SK-N-SH (cell line): ENCODE measurements around the gene ANKMY1. TPM values are rescaled to one million over a fixed set of nuclear protein-coding genes. Genes with fewer than 3 reads are reported as not detected.

Experiments
- CTCF ChIA-PET: fragments of 300-600, 350-600 bp; formaldehyde crosslinking; extraction: SDS; loops from one replicate; lab custom pipeline; 2021; lab: Yijun Ruan, JAX
- POLR2A ChIA-PET: fragments of 350-600 bp; sonication (Branson Sonifier 250); formaldehyde crosslinking; extraction: SDS; loops from one replicate; lab custom pipeline; 2020; ENCODE audit warnings: antibody characterized with exemption, inconsistent platforms; lab: Yijun Ruan, JAX
- DNase-seq: peaks from one replicate; pipeline ENCODE4 v3.0.0; 2012
- H2AFZ ChIP-seq: fragments of 200-600 bp; sonication (generic); 2 replicates; pipeline ENCODE4 v1.8.1; 2016; ENCODE audit warnings: antibody characterized with exemption, mild to moderate bottlenecking, low read depth
- H3F3A ChIP-seq: fragments of 200-600 bp; sonication (generic); replicated peaks from 2 replicates; pipeline ENCODE3; 2016; ENCODE audit warnings: antibody characterized with exemption, mild to moderate bottlenecking; ENCODE audit not compliant: insufficient read depth
- H3K27ac ChIP-seq, 2 experiments: fragments of 200-500 bp in 1 of 2; fragments of 200-600 bp in 1 of 2; sonication (Bioruptor generic) in 1 of 2; sonication (generic), shearing (Covaris generic) in 1 of 2; 2 replicates each; pipeline versions ENCODE4 v1.5.1 to v1.6.1; 2014 to 2016; ENCODE audit warnings: low read depth in 2 of 2, inconsistent platforms in 1 of 2, low read length in 1 of 2, mild to moderate bottlenecking in 1 of 2, mixed read lengths in 1 of 2
- H3K27me3 ChIP-seq: fragments of 200-600 bp; sonication (generic), shearing (Covaris generic); 2 replicates; pipeline ENCODE4 v1.6.1; 2016; ENCODE audit warnings: mixed run types; ENCODE audit not compliant: insufficient read depth
- H3K36me3 ChIP-seq, 2 experiments: fragments of 200-500 bp in 1 of 2; fragments of 200-600 bp in 1 of 2; sonication (Bioruptor generic) in 1 of 2; sonication (generic) in 1 of 2; replicated peaks in 1 of 2; 2 replicates each; pipeline versions ENCODE3 to v1.5.1; 2014 to 2016; ENCODE audit warnings: low read length in 1 of 2, mild to moderate bottlenecking in 1 of 2; ENCODE audit not compliant: insufficient read depth in 2 of 2, control insufficient read depth in 1 of 2
- H3K4me1 ChIP-seq, 2 experiments: fragments of 200-500 bp in 1 of 2; fragments of 200-600 bp in 1 of 2; sonication (Bioruptor generic) in 1 of 2; sonication (generic), shearing (Covaris generic) in 1 of 2; 2 replicates each; pipeline versions ENCODE4 v1.5.1 to v1.6.1; 2014 to 2016; ENCODE audit warnings: low read depth in 1 of 2, low read length in 1 of 2, mixed run types in 1 of 2; ENCODE audit not compliant: insufficient read depth in 2 of 2, control insufficient read depth in 1 of 2
- H3K4me2 ChIP-seq: fragments of 200-600 bp; sonication (generic), shearing (Covaris generic); 2 replicates; pipeline ENCODE4 v1.6.1; 2017; ENCODE audit warnings: mixed run types
- H3K4me3 ChIP-seq, 2 experiments: fragments of 200-500 bp in 1 of 2; fragments of 200-600 bp in 1 of 2; sonication (Bioruptor generic) in 1 of 2; sonication (generic), shearing (Covaris generic) in 1 of 2; 2 replicates each; pipeline versions ENCODE4 v1.5.1 to v1.8.1; 2014 to 2016; ENCODE audit warnings: low read depth in 2 of 2, inconsistent platforms in 1 of 2, low read length in 1 of 2, mild to moderate bottlenecking in 1 of 2, mixed read lengths in 1 of 2, moderate library complexity in 1 of 2
- H3K79me2 ChIP-seq: fragments of 200-600 bp; sonication (generic); 2 replicates; pipeline ENCODE4 v1.8.1; 2017; ENCODE audit warnings: mild to moderate bottlenecking; ENCODE audit not compliant: insufficient read depth
- H3K9ac ChIP-seq: fragments of 200-600 bp; sonication (generic); 2 replicates; pipeline ENCODE4 v1.6.1; 2017; ENCODE audit warnings: mixed run types
- H3K9me2 ChIP-seq: fragments of 200-600 bp; sonication (generic); 2 replicates; pipeline ENCODE4 v1.6.1; 2017; ENCODE audit warnings: mixed run types
- H3K9me3 ChIP-seq: fragments of 200-600 bp; sonication (generic); 2 replicates; pipeline ENCODE4 v1.6.1; 2017; ENCODE audit warnings: mixed run types, mild to moderate bottlenecking, moderate library complexity
- H4K20me1 ChIP-seq: fragments of 200-600 bp; sonication (generic); 2 replicates; pipeline ENCODE4 v1.6.1; 2017; ENCODE audit warnings: mild to moderate bottlenecking, mixed run types; ENCODE audit not compliant: insufficient read depth
- ELF1 ChIP-seq: IDR thresholded peaks from 2 replicates; pipeline ENCODE4 v1.4.0; 2012
- EP300 ChIP-seq, 2 experiments: IDR thresholded peaks; 2 replicates each; pipeline versions ENCODE4 v1.4.0 to v1.6.1; 2012; ENCODE audit warnings: borderline replicate concordance in 1 of 2, low read depth in 1 of 2, low read length in 1 of 2
- EZH2phosphoT487 ChIP-seq: fragments of 200-600 bp; sonication (generic); IDR thresholded peaks from 2 replicates; pipeline ENCODE4 v1.6.1; 2017; ENCODE audit warnings: low read depth, mixed run types, mild to moderate bottlenecking, antibody characterized with exemption, moderate library complexity, borderline replicate concordance
- GABPA ChIP-seq: IDR thresholded peaks from 2 replicates; pipeline ENCODE4 v1.4.0; 2012; ENCODE audit warnings: low read depth, mild to moderate bottlenecking
- GATA2 ChIP-seq: sonication (generic); formaldehyde crosslinking; IDR thresholded peaks from 2 replicates; pipeline ENCODE4 v1.5.0; 2020; ENCODE audit warnings: mild to moderate bottlenecking, missing genetic modification reagents
- JUND ChIP-seq: IDR thresholded peaks from 2 replicates; pipeline ENCODE4 v1.4.0; 2012
- MXI1 ChIP-seq: IDR thresholded peaks from 2 replicates; pipeline ENCODE4 v1.6.1; 2012; ENCODE audit warnings: mild to moderate bottlenecking, low read depth, low read length, improper control_type of control experiment
- NFIC ChIP-seq: IDR thresholded peaks from 2 replicates; pipeline ENCODE4 v1.4.0; 2012; ENCODE audit warnings: borderline replicate concordance
- NRF1 ChIP-seq: IDR thresholded peaks from 2 replicates; pipeline ENCODE4 v1.6.1; 2012; ENCODE audit warnings: low read depth, mild to moderate bottlenecking, low read length
- PBX3 ChIP-seq: IDR thresholded peaks from 2 replicates; pipeline ENCODE4; 2012
- RAD21 ChIP-seq: IDR thresholded peaks from 2 replicates; pipeline ENCODE4 v1.6.1; 2012; ENCODE audit warnings: mild to moderate bottlenecking, low read length
- REST ChIP-seq: IDR thresholded peaks from 2 replicates; pipeline ENCODE4 v1.6.1; 2012; ENCODE audit warnings: mild to moderate bottlenecking, low read depth, low read length, moderate library complexity
- RXRA ChIP-seq: IDR thresholded peaks from 2 replicates; pipeline ENCODE4 v1.4.0; 2012; ENCODE audit warnings: low read depth, mild to moderate bottlenecking, borderline replicate concordance
- TAF1 ChIP-seq: IDR thresholded peaks from 2 replicates; pipeline ENCODE4 v1.6.1; 2012; ENCODE audit warnings: low read depth, mild to moderate bottlenecking, low read length, moderate library complexity, borderline replicate concordance
- TEAD4 ChIP-seq: IDR thresholded peaks from 2 replicates; pipeline ENCODE4 v1.4.0; 2012; ENCODE audit warnings: mild to moderate bottlenecking, borderline replicate concordance; ENCODE audit not compliant: insufficient read depth
- USF1 ChIP-seq: IDR thresholded peaks from 2 replicates; pipeline ENCODE4 v1.4.0; 2012; ENCODE audit warnings: low read depth, borderline replicate concordance
- USF2 ChIP-seq: fragments of 150-350 bp; IDR thresholded peaks from 2 replicates; pipeline ENCODE4 v1.6.1; 2017; ENCODE audit warnings: antibody characterized with exemption, low read length, low read depth, borderline replicate concordance
- YY1 ChIP-seq: IDR thresholded peaks from 2 replicates; pipeline ENCODE4 v1.4.0; 2012; ENCODE audit warnings: low read depth, mild to moderate bottlenecking
- WGBS: methylation state at CpG from one replicate; pipeline ENCODE4 v1.1.6; 2017; ENCODE audit warnings: low lambda C conversion rate; 5-methylcytosine and 5-hydroxymethylcytosine counted together
- polyA plus RNA-seq, 3 experiments: library from polyadenylated mRNA; depleted of rRNA; stranded (reverse); fragments of >200 nt; gene quantifications; 2 replicates each; pipeline ENCODE4 v1.2.3, GENCODE V29; 2012

ANKMY1 gene
- polyA plus RNA-seq, 1 of the 3 experiments (the other 2 are of a cell fraction): 12.1 TPM

GRCh38 chr2:240591784-240592183 is 34.0 kb upstream of the ANKMY1 start:
- TF ChIP-seq GABPA (no peak), JUND (no peak), USF2 (no peak), NFIC (no peak), NRF1 (no peak), EP300 (IDR thresholded peaks at IDR 0.05; ENCODE audit: borderline replicate concordance in 1 of 2, low read depth in 1 of 2, low read length in 1 of 2) (no peak), TAF1 (no peak), EZH2phosphoT487 (no peak), YY1 (no peak), MXI1 (no peak), RXRA (no peak), RAD21 (no peak), ELF1 (no peak), TEAD4 (no peak), USF1 (no peak), PBX3 (no peak), GATA2 (CRISPR knock-in tag) (no peak), REST (no peak)
- Histone ChIP-seq H3K4me2 (no peak overlapping the region), H3K9me3 (no peaks in the 10 kb centered on the region), H3K36me3 (peaks cover 0 to 41% of the 10 kb centered on the region in 2 experiments), H3K27me3 (no peaks in the 10 kb centered on the region), H4K20me1 (peaks cover 24% of the 10 kb centered on the region), H3K79me2 (peaks cover 60% of the 10 kb centered on the region), H3K9ac (no peak overlapping the region), H3K4me3 (no peak overlapping the region), H3F3A (no peaks in the 10 kb centered on the region), H3K27ac (no peak overlapping the region), H3K9me2 (no peaks in the 10 kb centered on the region), H2AFZ (no peak overlapping the region), H3K4me1 (peaks cover 11 to 17% of the 10 kb centered on the region in 2 experiments; a peak in 1 of 4 replicates)
- ChIA-PET POLR2A (no interaction called here), CTCF (interaction anchor here (2.0 kb wide), 1 partner anchor 13 kb away, joined by 9 read pairs; no protein-coding TSS in a partner anchor)
- 88% methylated on average over 3 of the region's 13 CpGs for WGBS
- no peak for DNase-seq
